AG04449 (cell line): ENCODE measurements around the gene PCNX4.

Experiments used
- CTCF ChIA-PET: fragments of 350-600 bp; formaldehyde crosslinking; extraction: SDS; loops from one replicate; lab custom pipeline; 2021; ENCODE audit warnings: antibody characterized with exemption; lab: Yijun Ruan, JAX
- POLR2A ChIA-PET: fragments of 400-600, 350-600 bp; formaldehyde crosslinking; extraction: SDS; loops from one replicate; lab custom pipeline; 2020; ENCODE audit warnings: antibody characterized with exemption, inconsistent platforms; lab: Yijun Ruan, JAX
- DNase-seq: peaks from one replicate; pipeline ENCODE4 v3.0.0-alpha.2; 2010; ENCODE audit warnings: low read depth, low spot score
- H3K4me3 ChIP-seq: 2 replicates; pipeline ENCODE4 v1.5.1; 2011; ENCODE audit warnings: low read depth, mild to moderate bottlenecking, control low read depth, low read length
- TF ChIP-seq, protein P1 (sequence below): IDR thresholded peaks from one replicate; pipeline ENCODE4 v1.5.1; 2011; ENCODE audit warnings: mild to moderate bottlenecking, moderate library complexity, low read length, control low read depth, inconsistent platforms; ENCODE audit not compliant: insufficient read depth; ENCODE audit errors: missing control alignments

Gene PCNX4

DNA sequence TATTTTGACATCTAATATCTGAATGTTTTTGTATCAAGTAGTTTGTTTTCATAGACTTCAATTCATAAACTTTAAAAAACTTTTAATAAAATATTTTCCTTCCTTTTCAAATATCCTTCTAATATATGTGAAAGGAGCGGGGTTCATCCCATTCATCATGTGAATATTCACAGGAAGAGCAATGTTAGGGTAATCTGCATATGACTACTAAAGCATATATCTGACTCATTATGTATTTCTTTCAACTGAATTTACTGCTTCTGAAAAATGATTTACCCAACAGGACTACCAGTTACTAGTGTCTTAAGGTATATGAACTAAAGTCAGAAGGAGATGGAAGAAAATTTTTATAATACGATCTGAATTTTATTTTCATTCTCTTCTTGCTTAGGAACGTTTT is 43.0 kb downstream of the PCNX4 start:
- TF ChIP-seq, protein P1, sequence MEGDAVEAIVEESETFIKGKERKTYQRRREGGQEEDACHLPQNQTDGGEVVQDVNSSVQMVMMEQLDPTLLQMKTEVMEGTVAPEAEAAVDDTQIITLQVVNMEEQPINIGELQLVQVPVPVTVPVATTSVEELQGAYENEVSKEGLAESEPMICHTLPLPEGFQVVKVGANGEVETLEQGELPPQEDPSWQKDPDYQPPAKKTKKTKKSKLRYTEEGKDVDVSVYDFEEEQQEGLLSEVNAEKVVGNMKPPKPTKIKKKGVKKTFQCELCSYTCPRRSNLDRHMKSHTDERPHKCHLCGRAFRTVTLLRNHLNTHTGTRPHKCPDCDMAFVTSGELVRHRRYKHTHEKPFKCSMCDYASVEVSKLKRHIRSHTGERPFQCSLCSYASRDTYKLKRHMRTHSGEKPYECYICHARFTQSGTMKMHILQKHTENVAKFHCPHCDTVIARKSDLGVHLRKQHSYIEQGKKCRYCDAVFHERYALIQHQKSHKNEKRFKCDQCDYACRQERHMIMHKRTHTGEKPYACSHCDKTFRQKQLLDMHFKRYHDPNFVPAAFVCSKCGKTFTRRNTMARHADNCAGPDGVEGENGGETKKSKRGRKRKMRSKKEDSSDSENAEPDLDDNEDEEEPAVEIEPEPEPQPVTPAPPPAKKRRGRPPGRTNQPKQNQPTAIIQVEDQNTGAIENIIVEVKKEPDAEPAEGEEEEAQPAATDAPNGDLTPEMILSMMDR, result no peak
- POLR2A ChIA-PET, result no interaction called here
- no peak overlapping the region for H3K4me3 ChIP-seq
- CTCF ChIA-PET, result no interaction called here
- DNase-seq, result no peak

DNA sequence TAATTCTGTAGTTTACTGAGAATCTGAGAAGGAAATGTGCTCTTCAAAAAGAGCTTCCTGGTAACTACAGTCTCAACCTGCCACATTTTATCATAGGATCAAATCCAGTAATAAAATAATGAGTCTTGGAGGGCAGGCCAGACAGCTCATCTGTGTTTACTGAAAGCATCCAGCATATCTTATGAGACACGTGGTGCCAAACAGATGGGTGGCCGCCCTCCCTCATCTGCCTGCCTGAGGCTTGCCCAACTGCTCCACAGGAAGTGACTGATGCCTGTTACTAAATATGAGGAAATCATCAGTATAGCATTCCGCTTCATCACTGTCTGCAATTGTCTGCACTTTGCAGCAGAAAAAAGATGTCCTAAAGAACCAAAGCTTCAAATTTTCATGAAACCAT is 60.0 kb downstream of the PCNX4 start:
- H3K4me3 ChIP-seq, result no peak overlapping the region
- ChIA-PET CTCF (interaction anchor here (0.9 to 5.7 kb wide), 3 partner anchors 9 to 13 kb away, joined by 3 to 26 read pairs (median 5); partner anchors contain the start of gene DHRS7), POLR2A (interaction anchor here (0.7 to 1.6 kb wide), 4 partner anchors 9 to 97 kb away, joined by 3 to 8 read pairs (median 4); partner anchors contain the start of genes PCNX4 and PPM1A)
- TF ChIP-seq, protein P1, result no peak
- peak; percentile 86 for DNase-seq

DNA sequence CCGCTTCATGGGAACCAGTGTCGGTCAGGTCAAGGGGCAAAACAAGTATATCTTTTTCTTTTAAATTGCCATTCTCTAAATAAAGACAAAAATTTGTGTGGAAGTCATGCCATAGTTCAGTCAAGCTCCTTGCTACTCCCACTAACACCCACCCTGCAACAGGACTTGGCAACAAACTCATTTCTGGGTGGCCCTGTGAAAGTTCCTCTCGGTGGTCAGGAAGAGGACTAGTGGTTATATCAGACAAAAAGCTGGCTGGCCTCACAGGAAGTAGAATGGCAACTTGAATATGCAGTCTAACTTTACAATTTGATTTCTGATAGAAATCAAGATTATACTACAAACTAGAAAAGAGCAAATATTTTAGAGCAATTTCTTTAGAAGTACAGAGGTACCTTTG is 62.3 kb downstream of the PCNX4 start:
- TF ChIP-seq, protein P1, result no peak
- CTCF ChIA-PET, result interaction anchor here (0.6 to 5.7 kb wide), 2 partner anchors 8 to 11 kb away, joined by 3 to 26 read pairs; partner anchors contain the start of gene DHRS7
- DNase-seq, result no peak
- POLR2A ChIA-PET, result no interaction called here
- H3K4me3 ChIP-seq, result no peak overlapping the region

DNA sequence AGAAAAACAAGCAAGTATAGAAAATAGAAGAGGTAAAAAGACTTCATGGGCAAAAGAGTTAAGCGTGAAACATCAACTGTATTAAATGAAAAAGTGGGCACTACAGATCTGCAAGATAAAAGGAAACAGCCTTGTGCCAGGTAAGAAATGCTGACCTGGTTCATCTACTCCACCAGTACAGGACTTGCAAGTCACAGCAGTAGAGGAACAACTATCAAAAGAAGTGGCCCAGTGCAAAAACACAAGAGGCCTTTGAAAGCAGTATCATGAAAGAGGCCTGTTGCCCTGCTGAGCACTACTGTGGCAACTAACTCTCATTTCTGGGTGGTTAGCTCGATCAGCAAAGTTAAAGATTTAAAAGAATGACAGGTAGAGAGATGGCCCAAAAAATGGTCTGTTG is 62.9 kb downstream of the PCNX4 start:
- POLR2A ChIA-PET, result no interaction called here
- H3K4me3 ChIP-seq, result no peak overlapping the region
- TF ChIP-seq, protein P1, result no peak
- CTCF ChIA-PET, result interaction anchor here (5.7 kb wide), 1 partner anchor 10 kb away, joined by 26 read pairs; the partner anchor contains the start of gene DHRS7
- DNase-seq, result no peak

DNA sequence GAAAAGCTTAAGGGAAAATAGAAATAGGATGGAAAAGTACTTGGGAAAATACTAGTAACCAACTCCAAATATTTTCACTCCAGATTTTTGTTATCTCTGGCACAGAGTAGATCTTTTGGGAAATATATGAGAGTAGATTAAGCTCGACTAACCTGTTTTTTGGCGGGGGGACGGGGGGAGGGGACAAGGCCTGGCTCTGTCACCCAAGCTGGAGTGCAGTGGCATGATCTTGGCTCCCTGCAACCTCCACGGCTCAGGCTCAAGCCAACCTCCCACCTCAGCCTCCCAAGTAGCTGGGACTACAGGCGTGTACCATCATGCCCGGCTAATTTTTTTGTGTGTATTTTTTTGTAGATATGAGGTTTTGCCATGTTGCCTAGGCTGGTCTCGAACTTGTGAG is 68.7 kb downstream of the PCNX4 start:
- POLR2A ChIA-PET, result interaction anchor here (2.1 kb wide), 1 partner anchor 9 kb away, joined by 8 read pairs; no protein-coding TSS in a partner anchor
- TF ChIP-seq, protein P1, result no peak
- CTCF ChIA-PET, result interaction anchor here (1.0 to 2.5 kb wide), 2 partner anchors 9 to 20 kb away, joined by 3 to 7 read pairs; no protein-coding TSS in a partner anchor
- no peak overlapping the region for H3K4me3 ChIP-seq
- no peak for DNase-seq

DNA sequence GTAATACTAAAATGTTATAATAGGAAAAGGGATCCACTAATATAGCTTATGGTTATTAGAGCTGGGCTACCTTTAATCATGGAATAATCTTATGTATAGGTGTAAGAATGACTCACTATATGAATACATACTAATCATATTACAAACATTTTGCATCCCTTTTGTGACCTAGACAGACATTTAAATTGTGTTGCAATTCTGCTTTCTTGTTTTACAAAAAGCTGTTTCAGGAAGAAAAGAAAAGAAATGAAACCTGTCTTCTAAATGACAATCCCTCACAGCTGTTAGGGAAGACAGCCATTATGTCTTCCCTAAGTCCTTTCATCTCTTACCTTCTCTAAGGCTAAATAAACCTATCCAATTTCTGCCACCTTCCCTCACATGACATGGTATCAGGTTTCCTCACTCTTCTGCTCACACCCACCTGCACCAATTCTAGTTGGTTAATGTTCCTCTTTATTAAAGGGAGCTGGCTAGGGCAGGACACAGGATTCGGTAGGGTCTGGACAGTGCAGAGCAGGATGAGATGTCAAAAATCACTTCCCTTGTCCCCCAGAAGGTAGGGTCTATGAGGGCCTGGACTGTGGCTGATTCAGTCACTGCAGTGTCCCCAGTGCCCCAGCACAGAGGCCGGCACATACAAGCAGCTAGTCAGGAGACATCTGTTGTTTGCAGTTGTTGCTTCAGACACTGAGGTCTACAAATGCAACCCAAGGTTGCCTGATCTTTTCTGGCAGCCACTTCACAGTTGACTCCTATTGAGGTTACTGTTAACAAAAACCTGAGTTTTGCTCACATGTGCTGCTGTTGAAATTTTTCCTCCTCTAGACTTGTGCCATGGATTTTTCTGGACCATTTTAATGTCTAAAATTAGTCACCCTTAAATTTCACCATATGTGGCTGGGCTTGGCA is 69.7 kb downstream of the PCNX4 start:
- TF ChIP-seq, protein P1, result no peak
- POLR2A ChIA-PET, result interaction anchor here (2.1 kb wide), 1 partner anchor 10 kb away, joined by 8 read pairs; no protein-coding TSS in a partner anchor
- CTCF ChIA-PET, result interaction anchor here (0.8 to 2.5 kb wide), 3 partner anchors 19 to 198 kb away, joined by 4 to 7 read pairs (median 4); no protein-coding TSS in a partner anchor
- DNase-seq, result no peak
- H3K4me3 ChIP-seq, result no peak overlapping the region
